Left forelimb (tissue), 1 donor: Measurements from ENCODE around the gene SULT1A3.
A peak's percentile ranks its signal among the peaks of the same experiment; 100 is the strongest.
"Not testable (repeated sequence)": the region's sequence is repeated elsewhere in the genome, so short reads cannot be mapped to it uniquely, and the experiment has no call there.

ENCODE experiments used
- DNase-seq: peaks from one replicate; pipeline ENCODE4 v3.0.0-alpha.2; 2018; ENCODE audit warnings: low spot score

Gene SULT1A3

DNA sequence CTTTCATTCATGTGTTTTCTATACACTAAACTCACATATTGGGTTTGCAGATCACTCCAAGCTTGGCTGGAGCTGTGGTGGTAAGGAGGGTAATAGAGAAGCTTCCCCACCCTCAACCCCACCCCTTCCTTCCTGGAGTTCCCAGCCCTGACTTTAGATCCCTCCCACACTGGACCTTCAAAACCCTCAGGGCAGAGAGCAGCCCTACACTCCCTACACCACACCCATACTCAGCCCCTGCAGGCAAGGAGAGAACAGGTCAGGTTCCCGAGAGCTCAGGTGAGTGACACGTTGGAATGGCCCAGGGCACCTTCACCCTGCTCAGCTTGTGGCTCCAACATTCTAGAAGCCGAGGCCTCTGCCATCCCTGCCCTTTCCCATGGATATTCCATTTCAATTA, at the start of gene SULT1A3:
Gene SULT1A3, plus strand, starts transcription at position 207 of the 400 bp plus-strand sequence. CDS start 1,474 bp downstream, outside the sequence.
- not testable (repeated sequence) for DNase-seq

- no peak for DNase-seq
Observed at GRCh38 chr16:30151091-30151490, 48.0 kb upstream of the SULT1A3 start.

GRCh38 chr16:30152517-30152916, 46.5 kb upstream of the SULT1A3 start:
- DNase-seq: no peak

GRCh38 chr16:30155188-30155587, 43.9 kb upstream of the SULT1A3 start:
- DNase-seq: no peak

- no peak for DNase-seq
Observed at GRCh38 chr16:30157214-30157613, 41.8 kb upstream of the SULT1A3 start.

DNA sequence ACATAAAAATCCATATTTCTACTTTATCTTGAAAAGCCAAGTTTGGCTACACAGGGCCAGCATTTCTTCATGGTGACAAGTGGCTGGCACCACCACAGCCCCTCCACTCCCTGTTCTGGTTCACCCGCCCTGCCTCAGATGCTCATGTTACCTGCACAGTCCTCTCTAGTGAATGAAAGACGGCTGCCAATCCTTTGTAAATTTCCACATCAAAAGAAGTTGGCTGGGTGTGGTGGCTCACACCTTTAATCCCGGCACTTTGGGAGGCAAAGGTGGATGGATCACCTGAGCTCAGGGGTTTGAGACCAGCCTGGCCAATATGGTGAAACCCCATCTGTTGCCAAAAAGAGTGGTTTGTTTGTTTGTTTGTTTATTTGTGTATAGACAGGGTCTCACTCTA, 35.5 kb upstream of the SULT1A3 start:
- DNase-seq: no peak

GRCh38 chr16:30166202-30166902, 32.7 kb upstream of the SULT1A3 start:
- DNase-seq: no peak

- DNase-seq: not testable (repeated sequence)
Observed at GRCh38 chr16:30168746-30169145, 30.3 kb upstream of the SULT1A3 start.

GRCh38 chr16:30169416-30169815, 29.6 kb upstream of the SULT1A3 start:
- not testable (repeated sequence) for DNase-seq

DNA sequence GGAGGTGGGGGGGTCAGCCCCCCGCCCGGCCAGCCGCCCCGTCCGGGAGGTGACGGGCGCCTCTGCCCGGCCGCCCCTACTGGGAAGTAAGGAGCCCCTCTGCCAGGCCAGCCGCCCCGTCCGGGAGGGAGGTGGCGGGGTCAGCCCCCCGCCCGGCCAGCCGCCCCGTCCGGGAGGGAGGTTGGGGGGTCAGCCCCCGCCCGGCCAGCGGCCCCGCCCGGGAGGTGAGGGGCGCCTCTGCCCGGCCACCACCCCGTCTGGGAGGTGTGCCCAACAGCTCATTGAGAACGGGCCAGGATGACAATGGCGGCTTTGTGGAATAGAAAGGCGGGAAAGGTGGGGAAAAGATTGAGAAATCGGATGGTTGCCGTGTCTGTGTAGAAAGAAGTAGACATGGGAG, 28.9 kb upstream of the SULT1A3 start:
- not testable (repeated sequence) for DNase-seq

DNA sequence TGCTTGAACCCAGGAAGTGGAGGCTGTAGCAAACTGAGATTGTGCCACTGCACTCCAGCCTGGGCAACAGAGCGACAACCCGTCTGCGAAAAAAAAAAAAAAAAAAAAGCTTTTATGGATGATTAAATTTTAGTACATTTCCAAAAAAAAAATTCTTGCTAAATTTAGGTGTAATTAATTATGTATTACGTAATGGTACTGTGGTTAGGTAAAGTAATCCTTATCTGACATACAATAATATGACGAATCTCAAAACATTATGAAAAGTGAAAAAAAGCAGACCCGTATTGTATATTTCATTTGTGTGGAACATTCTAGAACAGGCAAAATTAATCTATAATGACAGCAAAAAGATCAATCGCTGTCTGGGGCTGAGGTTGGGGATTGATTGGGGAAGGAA, 26.0 kb upstream of the SULT1A3 start:
- DNase-seq: no peak

DNA sequence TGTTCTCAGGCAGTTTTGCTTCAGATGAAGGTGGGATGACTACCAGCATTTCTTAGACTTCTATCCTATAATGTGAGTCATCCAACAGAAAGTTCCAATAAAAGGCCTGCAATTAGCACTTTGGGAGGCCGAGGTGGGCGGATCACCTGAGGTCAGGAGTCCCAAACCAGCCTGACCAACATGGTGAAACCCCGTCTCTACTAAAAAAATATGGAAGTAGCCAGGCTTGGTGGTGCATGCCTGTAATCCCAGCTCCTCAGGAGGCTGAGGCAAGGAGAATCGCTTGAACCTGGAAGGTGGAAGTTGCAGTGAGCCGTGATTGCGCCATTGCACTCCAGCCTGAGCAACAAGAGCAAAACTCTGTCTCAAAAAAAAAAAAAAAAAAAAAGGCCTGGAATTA, 22.2 kb upstream of the SULT1A3 start:
- DNase-seq: not testable (repeated sequence)

- DNase-seq: no peak
Observed at GRCh38 chr16:30179195-30179594, 19.9 kb upstream of the SULT1A3 start.

DNA sequence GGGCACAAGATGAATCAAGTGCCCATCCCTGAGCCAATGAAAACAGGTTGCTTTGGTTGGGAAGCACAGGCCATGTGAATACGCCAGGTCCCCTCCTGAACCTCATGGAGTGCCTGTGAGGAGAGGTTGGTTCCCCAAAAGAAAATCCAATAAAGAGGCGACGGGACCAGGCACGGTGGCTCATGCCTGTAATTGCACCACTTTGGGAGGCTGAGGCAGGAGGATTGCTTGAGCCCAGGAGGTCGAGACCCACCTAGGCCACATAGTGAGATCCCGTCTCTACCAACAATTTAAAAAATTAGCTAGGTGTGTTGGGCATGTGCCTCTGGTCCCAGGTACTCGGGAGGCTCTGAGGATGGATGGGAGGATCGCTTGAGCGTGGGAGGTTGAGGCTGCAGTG, 19.1 kb upstream of the SULT1A3 start:
- DNase-seq: no peak

DNA sequence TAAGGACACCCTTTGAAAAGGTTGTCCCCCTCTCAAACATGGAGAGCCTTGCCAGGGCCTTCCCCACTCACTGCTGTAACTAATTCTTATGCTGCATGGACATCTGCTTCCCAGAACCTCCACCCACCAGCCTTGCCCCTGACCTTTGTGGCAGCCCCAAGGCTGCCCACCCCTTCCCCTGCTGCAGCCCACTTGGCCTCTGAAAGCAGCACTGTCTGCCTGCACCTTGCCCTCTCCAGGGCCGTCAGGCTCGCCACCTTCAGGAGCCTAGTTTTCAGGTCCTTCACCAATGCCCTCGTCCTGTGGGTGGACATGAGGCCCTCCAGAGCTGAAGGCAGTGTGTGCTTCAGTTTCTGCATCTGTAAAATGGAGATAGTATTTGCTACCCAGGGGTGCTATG, 18.3 kb upstream of the SULT1A3 start:
- DNase-seq: no peak

- DNase-seq: peak; percentile 87
Observed at GRCh38 chr16:30183233-30184095, 15.6 kb upstream of the SULT1A3 start, which contains the start of gene CORO1A. TSS of gene CORO1A (plus strand) at chr16:30183602. CDS start at chr16:30185210, 1,608 bp downstream.

DNA sequence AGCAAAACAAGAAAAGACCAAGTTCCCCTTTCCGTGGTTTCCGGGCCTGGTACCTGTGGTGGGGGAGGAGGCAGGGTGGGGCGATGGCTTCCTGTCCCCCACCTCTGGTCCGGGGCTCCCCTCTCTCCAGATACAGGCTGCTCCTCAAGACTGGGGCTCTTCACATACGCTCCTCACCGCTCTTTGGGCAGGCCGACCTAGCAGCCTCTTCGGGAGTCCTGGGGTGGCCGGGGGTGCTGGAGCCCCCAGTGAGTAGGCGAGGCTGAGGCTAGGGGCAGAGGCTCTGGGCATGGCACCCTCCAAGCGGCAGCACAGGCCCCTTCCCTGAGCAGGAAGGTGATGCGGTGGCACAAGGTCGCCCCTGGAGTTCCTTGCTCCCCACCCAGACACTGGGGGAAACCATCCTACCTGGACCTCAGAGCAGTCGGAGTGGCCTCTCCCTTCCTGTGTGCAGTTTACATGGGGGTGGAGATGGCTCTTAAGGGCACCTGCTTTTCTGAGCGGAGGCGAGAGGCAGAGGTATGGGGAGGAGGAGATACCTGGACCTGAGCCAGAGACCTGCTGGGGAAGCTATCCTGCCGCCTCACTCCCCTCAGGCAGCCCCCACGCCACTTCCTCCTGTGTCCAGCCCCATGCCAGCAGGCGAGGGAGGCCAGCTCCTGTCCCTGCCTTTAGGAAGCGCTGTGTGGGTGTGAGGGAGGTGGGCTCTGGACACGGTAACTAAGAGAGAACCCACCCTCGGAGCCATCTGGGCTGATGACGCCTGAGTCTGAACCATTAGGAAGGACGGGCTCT, 14.8 kb upstream of the SULT1A3 start:
- no peak for DNase-seq

- DNase-seq: no peak
Observed at GRCh38 chr16:30184891-30185682, 14.0 kb upstream of the SULT1A3 start.

DNA sequence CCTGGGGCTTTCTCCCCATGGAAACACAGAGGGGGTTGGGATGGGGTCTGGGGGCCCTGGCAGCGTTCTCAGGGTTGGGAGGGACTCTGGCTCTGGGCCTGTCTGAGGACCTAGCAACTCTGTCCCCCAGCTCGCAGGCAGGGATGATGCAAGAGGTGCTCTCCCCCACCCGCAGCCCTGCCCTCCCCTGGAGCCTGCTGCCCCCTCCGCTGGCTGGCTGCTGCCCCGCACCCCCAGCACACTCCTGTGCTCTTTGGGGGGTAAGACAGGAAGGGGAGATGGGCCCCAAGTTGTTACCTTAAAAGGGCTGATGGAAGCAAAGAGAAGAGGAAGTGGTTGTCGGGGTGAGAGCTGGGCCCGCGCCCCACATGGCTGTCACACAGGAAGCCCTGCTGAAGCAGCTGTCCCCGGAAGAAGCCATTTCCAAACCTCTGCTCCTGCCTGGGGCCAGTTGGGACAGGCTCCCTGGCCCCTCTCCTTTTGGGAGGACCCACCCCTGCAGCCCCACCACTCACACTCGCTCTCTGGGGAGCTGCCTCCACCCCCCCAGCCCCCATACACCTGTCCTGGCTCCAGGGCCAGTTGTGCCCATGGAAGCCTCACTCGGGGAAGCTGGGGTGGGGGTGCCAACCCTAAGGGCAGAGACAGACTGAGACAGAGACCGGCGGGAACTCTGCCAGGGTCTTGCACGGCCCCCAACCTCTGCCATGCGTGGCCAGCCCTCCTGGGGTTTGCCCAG, 13.2 kb upstream of the SULT1A3 start:
- DNase-seq: no peak

DNA sequence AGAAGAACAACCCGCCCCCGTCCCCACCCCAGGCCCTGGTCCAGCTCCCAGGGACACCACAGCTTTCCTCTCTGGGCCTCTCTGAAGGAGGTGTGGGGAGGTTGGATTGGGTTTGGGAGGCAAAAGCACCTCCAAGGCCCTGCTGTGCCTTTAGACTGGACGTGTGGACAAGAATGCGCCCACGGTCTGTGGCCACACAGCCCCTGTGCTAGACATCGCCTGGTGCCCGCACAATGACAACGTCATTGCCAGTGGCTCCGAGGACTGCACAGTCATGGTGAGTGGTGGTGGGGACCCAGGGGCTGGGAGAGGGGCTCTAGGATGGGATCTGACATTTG, 12.6 kb upstream of the SULT1A3 start:
- no peak for DNase-seq
